ENCODE measurements around the gene TRIM2.

DNA sequence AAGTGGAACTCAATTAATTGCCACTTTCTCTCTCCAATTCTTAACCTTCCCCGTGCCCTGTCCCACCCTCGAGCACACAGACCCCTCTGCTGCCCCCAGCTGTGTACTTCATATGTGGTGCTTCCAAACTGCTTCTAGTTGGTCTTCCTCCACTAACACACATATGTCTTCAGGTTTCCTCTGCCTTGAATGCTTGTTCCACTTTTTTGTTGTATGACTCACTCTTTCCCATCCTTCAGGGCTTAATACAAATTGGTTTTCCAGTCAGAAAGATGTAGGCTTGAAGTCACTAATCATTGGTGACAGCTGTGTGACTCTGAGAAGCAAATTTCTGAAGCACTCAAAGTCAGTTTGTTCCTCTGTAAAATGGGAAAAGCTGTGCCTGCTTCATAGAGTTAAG lies 30.6 kb downstream of the TRIM2 start:
- TF ChIP-seq, protein P1, sequence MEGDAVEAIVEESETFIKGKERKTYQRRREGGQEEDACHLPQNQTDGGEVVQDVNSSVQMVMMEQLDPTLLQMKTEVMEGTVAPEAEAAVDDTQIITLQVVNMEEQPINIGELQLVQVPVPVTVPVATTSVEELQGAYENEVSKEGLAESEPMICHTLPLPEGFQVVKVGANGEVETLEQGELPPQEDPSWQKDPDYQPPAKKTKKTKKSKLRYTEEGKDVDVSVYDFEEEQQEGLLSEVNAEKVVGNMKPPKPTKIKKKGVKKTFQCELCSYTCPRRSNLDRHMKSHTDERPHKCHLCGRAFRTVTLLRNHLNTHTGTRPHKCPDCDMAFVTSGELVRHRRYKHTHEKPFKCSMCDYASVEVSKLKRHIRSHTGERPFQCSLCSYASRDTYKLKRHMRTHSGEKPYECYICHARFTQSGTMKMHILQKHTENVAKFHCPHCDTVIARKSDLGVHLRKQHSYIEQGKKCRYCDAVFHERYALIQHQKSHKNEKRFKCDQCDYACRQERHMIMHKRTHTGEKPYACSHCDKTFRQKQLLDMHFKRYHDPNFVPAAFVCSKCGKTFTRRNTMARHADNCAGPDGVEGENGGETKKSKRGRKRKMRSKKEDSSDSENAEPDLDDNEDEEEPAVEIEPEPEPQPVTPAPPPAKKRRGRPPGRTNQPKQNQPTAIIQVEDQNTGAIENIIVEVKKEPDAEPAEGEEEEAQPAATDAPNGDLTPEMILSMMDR (conservative IDR thresholded peaks at IDR 0.05 in 1 of 2, IDR thresholded peaks at IDR 0.05 in 1 of 2; ENCODE audit: low read depth in 1 of 2, low read length in 2 of 2): no peak
- no peak for TF ChIP-seq EZH2 (IDR thresholded peaks at IDR 0.05; ENCODE audit: low read length, missing control alignments)
